WTC11 (cell line): ENCODE measurements around the gene MVK. TPM values are rescaled to one million over a fixed set of nuclear protein-coding genes. Genes with fewer than 3 reads are reported as not detected.

Experiments
- ATAC-seq: fragments of 200-7000 bp; cut with Tn5 transposase; 2 replicates; pipeline ENCODE4 v1.10.0; 2021; ENCODE audit warnings: mild to moderate bottlenecking, moderate library complexity
- CTCF ChIA-PET: fragments of 300-600 bp; sonication (Branson Sonifier 250); formaldehyde crosslinking; loops from one replicate; lab custom pipeline; 2021; ENCODE audit warnings: antibody characterized with exemption; lab: Charles Lee
- POLR2A ChIA-PET: fragments of 350-600 bp; sonication (Branson Sonifier 250); formaldehyde crosslinking; loops from one replicate; lab custom pipeline; 2021; ENCODE audit warnings: antibody characterized with exemption; lab: Charles Lee
- DNase-seq: peaks from one replicate; pipeline ENCODE4 v3.0.0; 2021; ENCODE audit warnings: low spot score
- H3K27ac Mint-ChIP-seq: 2 replicates; pipeline ENCODE4 v1.8.0; 2021; ENCODE audit warnings: mixed read lengths
- H3K27me3 Mint-ChIP-seq: 2 replicates; pipeline ENCODE4 v1.8.0; 2021; ENCODE audit warnings: low read depth, mild to moderate bottlenecking, moderate library complexity, mixed read lengths
- H3K36me3 Mint-ChIP-seq: 2 replicates; pipeline ENCODE4 v1.8.0; 2021; ENCODE audit warnings: mixed read lengths
- H3K4me1 Mint-ChIP-seq: 2 replicates; pipeline ENCODE4 v1.8.0; 2022; ENCODE audit warnings: mixed read lengths
- H3K4me3 Mint-ChIP-seq: 2 replicates; pipeline ENCODE4 v1.8.0; 2021; ENCODE audit warnings: mild to moderate bottlenecking, moderate library complexity, mixed read lengths
- H3K9me3 Mint-ChIP-seq: 2 replicates; pipeline ENCODE4 v1.8.0; 2021; ENCODE audit warnings: mixed read lengths
- AR ChIP-seq: fragments of 250-450 bp; sonication (Bioruptor Pico); IDR thresholded peaks from 2 replicates; pipeline ENCODE4 v1.9.0; 2021; ENCODE audit warnings: mild to moderate bottlenecking
- ATF1 ChIP-seq: sonication (generic); formaldehyde crosslinking; IDR thresholded peaks from 2 replicates; pipeline ENCODE4 v1.8.1; 2023; ENCODE audit warnings: mild to moderate bottlenecking, moderate library complexity, missing genetic modification reagents
- ATF2 ChIP-seq: sonication (generic); formaldehyde crosslinking; IDR thresholded peaks from 2 replicates; pipeline ENCODE4 v1.8.1; 2022; ENCODE audit warnings: low read depth, missing genetic modification reagents, borderline replicate concordance
- CDX4 ChIP-seq: fragments of 250-450 bp; sonication (Bioruptor Pico); IDR thresholded peaks from 2 replicates; pipeline ENCODE4 v1.9.0; 2021; ENCODE audit warnings: moderate library complexity, mild to moderate bottlenecking, inconsistent platforms, borderline replicate concordance
- CREB1 ChIP-seq: sonication (generic); formaldehyde crosslinking; IDR thresholded peaks from 2 replicates; pipeline ENCODE4 v1.8.0; 2023; ENCODE audit warnings: mild to moderate bottlenecking, missing genetic modification reagents
- CREM ChIP-seq: sonication (generic); formaldehyde crosslinking; IDR thresholded peaks from 2 replicates; pipeline ENCODE4 v1.8.1; 2022; ENCODE audit warnings: mild to moderate bottlenecking, missing genetic modification reagents, moderate library complexity
- E2F5 ChIP-seq: sonication (generic); formaldehyde crosslinking; IDR thresholded peaks from 2 replicates; pipeline ENCODE4 v1.8.1; 2022; ENCODE audit warnings: mild to moderate bottlenecking, moderate library complexity, missing genetic modification reagents
- ELF4 ChIP-seq: sonication (generic); formaldehyde crosslinking; IDR thresholded peaks from 2 replicates; pipeline ENCODE4 v1.8.1; 2022; ENCODE audit warnings: low read depth, mild to moderate bottlenecking, moderate library complexity, missing genetic modification reagents
- ESRRA ChIP-seq: sonication (generic); formaldehyde crosslinking; IDR thresholded peaks from 2 replicates; pipeline ENCODE4 v1.8.1; 2022; ENCODE audit warnings: mild to moderate bottlenecking, missing genetic modification reagents, borderline replicate concordance
- FOXK1 ChIP-seq: sonication (generic); formaldehyde crosslinking; IDR thresholded peaks from 2 replicates; pipeline ENCODE4 v1.8.0; 2022; ENCODE audit warnings: mild to moderate bottlenecking, moderate library complexity, missing genetic modification reagents
- FOXP1 ChIP-seq: sonication (generic); formaldehyde crosslinking; IDR thresholded peaks from 2 replicates; pipeline ENCODE4 v1.8.0; 2022; ENCODE audit warnings: missing genetic modification reagents, mild to moderate bottlenecking, moderate library complexity, borderline replicate concordance
- JUN ChIP-seq: sonication (generic); formaldehyde crosslinking; IDR thresholded peaks from 2 replicates; pipeline ENCODE4 v1.8.0; 2023; ENCODE audit warnings: mild to moderate bottlenecking, missing genetic modification reagents
- NR2C2 ChIP-seq: sonication (generic); formaldehyde crosslinking; IDR thresholded peaks from 2 replicates; pipeline ENCODE4 v1.8.0; 2022; ENCODE audit warnings: mild to moderate bottlenecking, missing genetic modification reagents
- OVOL2 ChIP-seq: fragments of 250-450 bp; sonication (Bioruptor Pico); IDR thresholded peaks from 2 replicates; pipeline ENCODE4 v1.9.0; 2021; ENCODE audit warnings: mild to moderate bottlenecking, borderline replicate concordance
- PRRX2 ChIP-seq: fragments of 250-450 bp; sonication (Bioruptor Pico); IDR thresholded peaks from 2 replicates; pipeline ENCODE4 v1.8.0; 2021; ENCODE audit warnings: mild to moderate bottlenecking
- RELA ChIP-seq: sonication (generic); formaldehyde crosslinking; IDR thresholded peaks from 2 replicates; pipeline ENCODE4 v1.8.1; 2022; ENCODE audit warnings: missing genetic modification reagents, mild to moderate bottlenecking, borderline replicate concordance
- SP1 ChIP-seq: sonication (generic); formaldehyde crosslinking; conservative IDR thresholded peaks from 2 replicates; pipeline ENCODE4 v1.8.1; 2022; ENCODE audit warnings: missing genetic modification reagents
- USF2 ChIP-seq: sonication (generic); formaldehyde crosslinking; IDR thresholded peaks from 2 replicates; pipeline ENCODE4 v1.8.1; 2023; ENCODE audit warnings: mild to moderate bottlenecking, missing genetic modification reagents, moderate library complexity
- ZMAT4 ChIP-seq: fragments of 250-450 bp; sonication (Bioruptor Pico); IDR thresholded peaks from 2 replicates; pipeline ENCODE4 v1.9.0; 2021; ENCODE audit warnings: mild to moderate bottlenecking
- ZNF232 ChIP-seq: sonication (generic); formaldehyde crosslinking; IDR thresholded peaks from 2 replicates; pipeline ENCODE4 v1.8.0; 2022; ENCODE audit warnings: mild to moderate bottlenecking, missing genetic modification reagents
- ZNF317 ChIP-seq: sonication (generic); formaldehyde crosslinking; IDR thresholded peaks from 2 replicates; pipeline ENCODE4 v1.8.1; 2023; ENCODE audit warnings: low read depth, mild to moderate bottlenecking, moderate library complexity, missing genetic modification reagents, borderline replicate concordance
- ZNF532 ChIP-seq: fragments of 250-450 bp; sonication (Bioruptor Pico); IDR thresholded peaks from 2 replicates; pipeline ENCODE4 v1.9.0; 2021; ENCODE audit warnings: mild to moderate bottlenecking, borderline replicate concordance
- ZSCAN18 ChIP-seq: fragments of 250-450 bp; sonication (Bioruptor Pico); IDR thresholded peaks from 2 replicates; pipeline ENCODE4 v2.1.2; 2022; ENCODE audit warnings: mild to moderate bottlenecking, moderate library complexity
- total RNA-seq: library from RNA; stranded (reverse); gene quantifications from 3 replicates; pipeline ENCODE4 v1.2.3, GENCODE V29; 2021

Gene MVK
- total RNA-seq, 1 experiment from 2014 or later = 13.2 TPM

- Mint-ChIP-seq H3K27me3 (no peaks in the 10 kb centered on the region; the same call in 1 of the 2 replicates), H3K27ac (no peak overlapping the region), H3K4me3 (no peak overlapping the region), H3K9me3 (peaks cover 6% of the 10 kb centered on the region), H3K4me1 (peaks cover 15% of the 10 kb centered on the region), H3K36me3 (peaks cover 3% of the 10 kb centered on the region)
- ChIA-PET POLR2A (no interaction called here), CTCF (interaction anchor here (0.6 to 1.1 kb wide), 2 partner anchors 32 to 493 kb away, joined by 3 to 4 read pairs; no protein-coding TSS in a partner anchor)
- no peak for TF ChIP-seq ATF1 (CRISPR knock-in tag)
- TF ChIP-seq CREM (CRISPR knock-in tag) = no peak
- no peak for TF ChIP-seq RELA (CRISPR knock-in tag)
- TF ChIP-seq NR2C2 (CRISPR knock-in tag) = no peak
- TF ChIP-seq PRRX2 (CRISPR knock-in tag) = no peak
- no peak for TF ChIP-seq ZSCAN18 (CRISPR knock-in tag)
- TF ChIP-seq AR (CRISPR knock-in tag) = no peak
- no peak for TF ChIP-seq FOXP1
- no peak for TF ChIP-seq ESRRA
- no peak for TF ChIP-seq JUN (CRISPR knock-in tag)
- no peak for TF ChIP-seq SP1 (CRISPR knock-in tag)
- TF ChIP-seq E2F5 (CRISPR knock-in tag) = no peak
- TF ChIP-seq CREB1 (CRISPR knock-in tag) = no peak
- no peak for TF ChIP-seq ATF2 (CRISPR knock-in tag)
- TF ChIP-seq ELF4 (CRISPR knock-in tag) = no peak
- TF ChIP-seq USF2 (CRISPR knock-in tag) = no peak
- no peak for TF ChIP-seq ZMAT4 (CRISPR knock-in tag)
- DNase-seq (no peak), ATAC-seq (no peak)
Measured at GRCh38 chr12:109630107-109630506, 56.5 kb downstream of the MVK start.

GRCh38 chr12:109630815-109631214 lies 57.2 kb downstream of the MVK start:
- peaks cover 15% of the 10 kb centered on the region for H3K4me1 Mint-ChIP-seq
- no peaks in the 10 kb centered on the region; the same call in 1 of the 2 replicates for H3K27me3 Mint-ChIP-seq
- peaks cover 3% of the 10 kb centered on the region for H3K36me3 Mint-ChIP-seq
- ATAC-seq (no peak), DNase-seq (no peak)
- POLR2A ChIA-PET = no interaction called here
- peaks cover 6% of the 10 kb centered on the region for H3K9me3 Mint-ChIP-seq
- H3K4me3 Mint-ChIP-seq = no peak overlapping the region
- H3K27ac Mint-ChIP-seq = no peak overlapping the region
- CTCF ChIA-PET = interaction anchor here (0.6 to 1.1 kb wide), 2 partner anchors 33 to 492 kb away, joined by 3 to 4 read pairs; no protein-coding TSS in a partner anchor
- TF ChIP-seq CDX4 (CRISPR knock-in tag) (no peak), CREB1 (CRISPR knock-in tag) (no peak), ZNF317 (no peak), ELF4 (CRISPR knock-in tag) (no peak), ZNF532 (CRISPR knock-in tag) (no peak), FOXK1 (no peak), ZNF232 (no peak), OVOL2 (CRISPR knock-in tag) (no peak)
